Activated naive CD8-positive, alpha-beta T cell treated with anti-CD3 and anti-CD28 coated beads, Interleukin-2, amount 50 U/mL, for 24 hours (primary cell): ENCODE measurements around the gene APRT.
"Not testable (repeated sequence)": the region's sequence is repeated elsewhere in the genome, so short reads cannot be mapped to it uniquely, and the experiment has no call there.

Source experiments
- ATAC-seq: fragments of 150-1000 bp; cut with Tn5 transposase; one replicate; pipeline ENCODE4 v1.10.0; 2021
- DNase-seq: peaks from one replicate; pipeline ENCODE4 v3.0.0; 2021
- H3K27ac Mint-ChIP-seq: one replicate; pipeline ENCODE4 v1.8.0; 2021; ENCODE audit warnings: mild to moderate bottlenecking, mixed read lengths
- H3K27me3 Mint-ChIP-seq: one replicate; pipeline ENCODE4 v1.8.0; 2021; ENCODE audit warnings: mixed read lengths
- H3K36me3 Mint-ChIP-seq: one replicate; pipeline ENCODE4 v1.8.0; 2021; ENCODE audit warnings: low read depth, mixed read lengths
- H3K4me1 Mint-ChIP-seq: one replicate; pipeline ENCODE4 v1.8.0; 2021; ENCODE audit warnings: mixed read lengths
- H3K4me3 Mint-ChIP-seq: one replicate; pipeline ENCODE4 v1.8.0; 2021; ENCODE audit warnings: mild to moderate bottlenecking, moderate library complexity, mixed read lengths
- H3K9me3 Mint-ChIP-seq: one replicate; pipeline ENCODE4 v1.8.0; 2021; ENCODE audit warnings: mixed read lengths

APRT gene

DNA sequence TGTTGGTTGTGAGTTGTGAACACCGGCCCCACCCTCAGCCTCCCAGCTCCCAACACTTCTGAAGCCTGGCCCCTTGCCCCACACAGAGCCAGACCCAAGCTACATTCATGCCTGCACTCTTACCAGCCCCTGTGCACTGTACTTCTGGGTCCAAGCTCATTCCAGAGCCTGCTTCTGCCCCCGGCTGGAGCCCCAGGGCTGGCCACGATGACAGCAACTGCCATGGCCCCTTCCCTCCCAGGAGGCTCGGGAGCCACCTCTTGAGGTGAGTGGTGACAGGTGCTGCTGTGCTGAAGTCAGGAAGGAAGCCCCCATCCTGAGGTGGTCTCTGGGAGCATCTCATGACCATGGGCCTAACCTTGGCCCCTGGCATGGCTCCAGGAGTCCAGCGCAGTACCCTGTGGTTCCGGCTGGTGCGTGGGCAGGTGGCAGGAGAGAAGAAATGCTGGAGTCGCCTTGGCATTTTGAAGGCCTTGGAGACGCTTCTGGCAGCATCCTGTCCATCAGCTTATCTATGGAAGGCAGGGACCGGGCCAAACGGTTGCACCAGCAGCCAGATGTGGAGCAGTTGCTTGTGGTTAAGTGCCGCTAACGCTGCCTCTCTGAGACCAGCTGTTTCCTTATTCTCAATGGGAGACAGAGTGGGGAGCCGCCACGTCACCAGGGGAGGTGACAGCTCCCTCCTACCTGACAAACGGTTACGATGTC lies 12.0 kb downstream of the APRT start:
- DNase-seq (no peak), ATAC-seq (no peak)
- Mint-ChIP-seq H3K9me3 (no peaks in the 10 kb centered on the region), H3K27me3 (no peaks in the 10 kb centered on the region), H3K36me3 (peaks cover 6% of the 10 kb centered on the region), H3K4me3 (no peak overlapping the region), H3K27ac (peak overlapping the region; percentile 2), H3K4me1 (peaks cover 18% of the 10 kb centered on the region)

DNA sequence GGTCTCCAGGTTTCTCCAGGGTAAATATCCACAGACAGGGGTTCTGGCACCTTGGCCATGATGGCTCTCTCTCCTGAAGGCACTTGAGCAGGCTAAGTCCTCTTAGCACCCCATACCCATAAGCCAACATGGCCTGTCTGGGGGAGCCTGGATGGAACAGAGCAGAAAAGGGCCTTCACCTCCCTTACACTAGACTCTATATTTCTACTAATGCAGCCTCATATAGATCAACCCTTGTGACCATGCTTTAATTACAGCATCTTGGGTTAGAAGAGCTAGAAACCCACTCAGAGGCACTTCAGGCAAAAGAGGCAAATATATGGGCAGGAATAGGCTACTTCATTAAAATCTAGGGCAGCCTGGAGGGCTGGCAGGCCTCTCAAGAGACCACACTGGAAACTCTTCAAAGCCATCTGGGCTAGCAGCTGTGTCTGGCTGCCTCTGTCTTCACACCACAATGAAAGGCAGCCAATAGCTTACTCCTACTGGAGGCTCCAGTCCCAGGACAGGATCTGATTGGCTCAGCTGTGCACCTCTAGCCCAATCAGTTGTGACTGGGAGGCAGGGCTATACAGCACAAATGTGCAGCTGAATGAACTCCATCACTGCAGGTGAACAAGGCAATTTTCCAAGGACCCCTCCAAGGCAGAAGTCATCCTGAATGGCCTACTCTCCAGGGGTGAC lies 12.8 kb downstream of the APRT start:
- DNase-seq (no peak), ATAC-seq (no peak)
- H3K4me1 Mint-ChIP-seq: peaks cover 18% of the 10 kb centered on the region
- no peak overlapping the region for H3K4me3 Mint-ChIP-seq
- no peaks in the 10 kb centered on the region for H3K9me3 Mint-ChIP-seq
- H3K27me3 Mint-ChIP-seq: no peaks in the 10 kb centered on the region
- H3K36me3 Mint-ChIP-seq: no peaks in the 10 kb centered on the region
- H3K27ac Mint-ChIP-seq: no peak overlapping the region

DNA sequence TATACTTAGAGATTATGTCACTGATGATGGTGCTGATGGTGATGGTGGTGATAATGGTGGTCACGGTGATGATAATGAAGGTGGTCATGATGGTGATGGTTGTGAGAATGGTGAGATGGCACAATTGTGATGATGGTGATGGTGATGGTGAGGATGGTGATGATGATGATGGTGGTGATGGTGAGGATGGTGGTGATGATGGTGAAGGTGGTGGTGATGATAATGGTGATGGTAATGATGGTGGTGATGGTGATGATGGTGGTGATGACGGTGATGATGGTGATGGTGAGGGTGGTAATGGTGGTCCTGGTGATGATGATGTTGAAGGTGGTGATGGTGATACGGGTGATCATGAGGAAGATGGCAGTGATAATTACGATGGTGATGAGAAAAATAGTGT lies 13.7 kb downstream of the APRT start:
- Mint-ChIP-seq H3K27me3 (no peaks in the 10 kb centered on the region), H3K27ac (no peak overlapping the region), H3K4me3 (no peak overlapping the region), H3K36me3 (no peaks in the 10 kb centered on the region), H3K4me1 (peaks cover 20% of the 10 kb centered on the region), H3K9me3 (no peaks in the 10 kb centered on the region)
- ATAC-seq (no peak), DNase-seq (no peak)

DNA sequence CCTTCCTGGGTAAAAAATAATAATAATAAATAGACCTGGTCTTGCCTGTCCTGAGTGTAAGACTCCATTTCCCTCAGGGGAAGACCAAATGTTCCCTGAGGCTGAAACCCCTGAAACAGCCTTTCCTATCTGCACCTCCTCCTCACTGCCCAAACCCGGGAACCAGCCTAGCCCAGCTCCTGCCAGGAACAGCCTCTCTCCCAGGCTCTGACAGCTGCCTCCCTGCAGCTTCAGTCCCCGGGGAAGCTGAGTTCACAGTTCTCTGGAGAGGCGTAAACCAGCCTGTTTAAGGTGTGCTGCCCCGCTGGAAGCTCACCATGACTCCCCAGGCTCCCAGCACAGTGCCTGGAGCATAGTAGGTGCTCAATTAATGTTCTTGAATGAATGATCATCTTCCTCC lies 15.4 kb downstream of the APRT start:
- Mint-ChIP-seq H3K4me1 (peaks cover 29% of the 10 kb centered on the region), H3K4me3 (no peak overlapping the region), H3K27ac (no peak overlapping the region), H3K36me3 (no peaks in the 10 kb centered on the region), H3K27me3 (no peaks in the 10 kb centered on the region), H3K9me3 (no peaks in the 10 kb centered on the region)
- ATAC-seq: no peak
- no peak for DNase-seq

DNA sequence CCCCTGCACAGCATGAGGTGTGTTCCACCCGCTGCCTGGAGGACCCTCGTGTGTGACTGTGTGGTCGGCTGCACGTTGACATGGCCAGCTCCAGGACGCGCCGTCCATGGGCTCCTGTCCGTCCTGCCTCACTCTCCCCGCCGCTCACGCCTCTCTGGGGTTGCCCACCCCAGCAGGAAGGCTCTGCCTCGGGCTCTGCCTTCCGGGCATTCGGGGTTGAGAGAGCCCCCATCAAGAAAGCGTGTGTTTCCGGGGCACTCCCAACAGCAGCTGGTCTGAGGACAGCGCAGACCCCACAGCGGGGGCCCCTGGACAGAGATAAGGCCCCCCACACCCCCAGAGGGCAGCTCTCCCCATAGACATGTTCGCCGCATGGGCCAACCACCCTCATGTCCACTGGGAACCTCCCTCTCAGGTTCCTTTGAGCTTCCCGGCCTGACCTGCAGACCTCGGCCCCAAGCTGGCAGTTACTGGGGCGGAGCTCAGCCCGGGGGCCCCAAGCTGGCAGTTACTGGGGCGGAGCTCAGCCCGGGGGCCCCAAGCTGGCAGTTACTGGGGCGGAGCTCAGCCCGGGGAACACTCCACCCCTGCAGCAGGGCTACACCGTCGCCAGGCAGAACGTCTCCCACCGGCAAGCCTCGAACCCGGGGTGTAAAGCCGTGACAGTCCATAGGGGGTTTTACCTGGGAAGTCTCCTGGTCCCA lies 18.3 kb downstream of the APRT start:
- DNase-seq: no peak
- H3K27me3 Mint-ChIP-seq: no peaks in the 10 kb centered on the region
- no peak overlapping the region for H3K4me3 Mint-ChIP-seq
- H3K4me1 Mint-ChIP-seq: peaks cover 36% of the 10 kb centered on the region
- no peaks in the 10 kb centered on the region for H3K36me3 Mint-ChIP-seq
- H3K9me3 Mint-ChIP-seq: no peaks in the 10 kb centered on the region
- H3K27ac Mint-ChIP-seq: no peak overlapping the region
- no peak for ATAC-seq

DNA sequence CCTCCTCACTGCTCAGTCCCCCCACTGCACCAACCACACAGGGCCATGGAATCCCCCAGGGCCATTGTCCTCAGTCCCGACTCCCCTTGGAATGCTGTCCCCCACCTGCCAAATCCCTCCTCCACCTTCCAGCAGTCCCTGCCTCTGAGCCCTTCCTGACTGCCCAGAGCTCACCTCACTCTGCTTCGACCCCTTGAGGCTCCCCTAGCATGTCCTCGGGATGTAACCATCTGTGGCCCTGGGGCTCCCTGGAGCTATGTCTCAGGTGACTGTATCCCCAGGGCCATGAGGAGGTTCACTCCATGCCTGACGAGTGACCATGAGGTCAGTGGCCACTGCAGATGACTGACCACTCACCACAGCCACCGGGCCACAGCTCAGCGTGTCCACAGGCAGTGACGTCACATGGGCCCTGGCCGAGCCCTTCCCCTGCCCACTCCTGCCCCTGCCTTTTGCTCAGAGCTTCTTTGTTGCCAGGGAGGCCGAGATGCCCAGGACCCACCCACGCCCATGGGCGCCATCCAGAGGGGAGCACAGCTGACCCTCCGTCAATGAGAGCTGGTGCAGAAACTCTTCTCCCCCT lies 19.0 kb downstream of the APRT start:
- Mint-ChIP-seq H3K4me1 (peaks cover 36% of the 10 kb centered on the region), H3K4me3 (no peak overlapping the region), H3K27ac (peak overlapping the region; percentile 37), H3K9me3 (no peaks in the 10 kb centered on the region), H3K36me3 (no peaks in the 10 kb centered on the region), H3K27me3 (no peaks in the 10 kb centered on the region)
- ATAC-seq (no peak), DNase-seq (no peak)

DNA sequence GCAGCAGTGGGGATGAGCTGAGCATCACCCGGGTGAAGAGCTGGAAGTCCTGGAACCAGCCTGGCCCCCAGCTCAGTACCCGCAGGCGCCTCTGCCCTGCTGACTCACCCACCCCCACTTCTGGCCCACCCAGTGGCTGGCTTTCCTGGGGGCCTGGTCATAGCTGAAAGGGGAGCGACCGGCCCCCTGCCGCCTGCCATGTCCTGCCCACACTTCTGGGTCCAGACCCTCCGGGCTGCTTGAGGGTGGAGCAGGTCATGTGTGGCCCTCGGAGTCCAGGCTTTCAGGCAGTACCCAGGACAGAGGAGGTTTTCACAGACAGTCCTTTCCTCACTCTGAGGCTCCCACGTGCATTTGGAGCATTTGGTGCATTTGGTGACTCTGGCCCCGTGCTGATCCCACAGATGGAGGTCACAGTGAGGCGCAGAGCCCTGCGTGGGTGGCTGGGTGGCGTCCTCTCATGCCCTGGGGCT lies 19.6 kb downstream of the APRT start:
- H3K4me3 Mint-ChIP-seq: no peak overlapping the region
- no peaks in the 10 kb centered on the region for H3K9me3 Mint-ChIP-seq
- peaks cover 36% of the 10 kb centered on the region for H3K4me1 Mint-ChIP-seq
- no peaks in the 10 kb centered on the region for H3K27me3 Mint-ChIP-seq
- DNase-seq (no peak), ATAC-seq (peak; percentile 34)
- H3K27ac Mint-ChIP-seq: no peak overlapping the region
- no peaks in the 10 kb centered on the region for H3K36me3 Mint-ChIP-seq

DNA sequence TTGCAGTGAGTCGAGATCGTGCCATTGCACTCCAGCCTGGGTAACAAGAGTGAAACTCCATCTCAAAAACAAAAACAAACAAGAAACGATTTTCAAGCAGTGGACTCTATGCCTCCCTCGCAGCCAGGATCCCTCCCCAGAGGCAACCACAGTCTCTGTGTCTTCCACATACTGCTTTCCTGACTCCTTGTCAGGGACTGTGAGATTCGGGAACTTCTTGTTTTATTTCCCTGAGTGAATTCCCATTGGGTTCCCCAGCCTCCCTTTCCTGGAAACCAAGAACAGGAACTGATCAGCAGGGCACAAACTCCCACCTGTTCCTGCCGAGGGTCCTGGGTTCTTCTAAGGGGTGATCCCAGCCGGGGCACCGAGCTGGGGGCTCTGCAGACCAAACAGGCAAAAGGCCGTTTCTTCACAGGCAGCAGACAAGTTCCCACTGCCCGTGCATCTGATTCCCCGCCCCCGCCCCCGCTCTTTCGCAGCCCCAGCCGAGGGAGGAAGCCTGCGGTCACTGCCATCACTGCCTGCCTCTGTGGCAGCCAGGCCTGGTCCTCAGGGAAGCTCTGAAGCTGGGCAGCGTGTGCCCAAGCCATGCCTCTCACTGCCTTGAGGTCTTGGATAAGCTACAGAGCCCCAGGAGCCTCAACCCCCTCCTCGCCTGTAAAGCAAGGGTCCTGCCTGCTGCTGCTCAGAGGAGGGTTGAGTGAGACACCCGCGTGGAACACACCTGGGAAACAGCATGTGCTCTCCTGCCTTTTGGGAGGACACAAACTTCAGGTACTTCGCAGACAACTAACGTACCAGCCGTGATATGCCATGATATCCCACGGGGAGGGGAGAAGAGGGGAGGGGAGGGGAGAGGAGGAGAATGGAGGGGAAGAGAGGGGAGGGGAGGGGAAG lies 21.2 kb downstream of the APRT start:
- Mint-ChIP-seq H3K27ac (peak overlapping the region; percentile 27), H3K27me3 (no peaks in the 10 kb centered on the region), H3K36me3 (no peaks in the 10 kb centered on the region), H3K4me1 (peaks cover 38% of the 10 kb centered on the region), H3K4me3 (peak overlapping the region; percentile 49), H3K9me3 (no peaks in the 10 kb centered on the region)
- peak; percentile 65 for DNase-seq
- ATAC-seq: peak; percentile 78

DNA sequence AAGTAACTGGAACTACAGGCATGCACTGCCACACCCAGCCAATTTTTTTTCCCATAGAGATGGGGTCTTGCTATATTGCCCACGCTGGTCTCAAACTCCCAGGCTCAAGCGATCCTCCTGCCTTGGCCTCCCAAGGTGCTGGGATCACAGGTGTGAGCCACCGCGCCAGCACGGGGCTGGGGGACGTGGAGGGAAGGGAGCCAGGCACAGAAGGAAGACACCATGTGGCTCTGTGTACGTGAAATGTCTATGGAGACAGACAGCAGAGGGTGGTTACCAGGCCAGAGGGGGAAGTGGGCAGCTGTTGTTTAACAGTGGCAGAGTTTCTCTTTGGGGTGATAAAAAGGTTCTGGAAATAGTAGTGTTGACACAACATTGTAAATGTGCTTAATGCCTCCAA lies 22.1 kb downstream of the APRT start:
- Mint-ChIP-seq H3K9me3 (no peaks in the 10 kb centered on the region), H3K27me3 (no peaks in the 10 kb centered on the region), H3K36me3 (no peaks in the 10 kb centered on the region), H3K4me1 (peaks cover 39% of the 10 kb centered on the region), H3K27ac (no peak overlapping the region), H3K4me3 (no peak overlapping the region)
- DNase-seq (no peak), ATAC-seq (no peak)

DNA sequence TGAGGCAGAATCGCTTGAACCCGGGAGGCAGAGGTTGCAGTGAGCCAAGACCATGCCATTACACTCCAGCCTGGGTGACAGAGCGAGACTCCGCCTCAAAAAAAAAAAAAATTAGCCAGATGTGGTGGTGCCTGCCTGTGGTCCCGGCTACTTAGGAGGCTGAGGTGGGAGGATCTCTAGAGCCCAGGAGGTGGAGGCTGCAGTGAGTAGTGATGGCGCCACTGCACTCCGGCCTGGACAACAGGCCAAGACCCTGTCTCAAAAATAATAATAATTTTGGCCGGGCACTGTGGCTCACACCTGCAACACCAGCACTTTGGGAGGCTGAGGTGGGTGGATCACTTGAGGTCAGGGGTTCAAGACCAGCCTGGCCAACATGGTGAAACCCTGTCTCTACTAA lies 23.0 kb downstream of the APRT start:
- H3K27ac Mint-ChIP-seq, H3K4me3 Mint-ChIP-seq, H3K9me3 Mint-ChIP-seq, H3K36me3 Mint-ChIP-seq, H3K27me3 Mint-ChIP-seq, DNase-seq, ATAC-seq: not testable (repeated sequence)
- H3K4me1 Mint-ChIP-seq: peaks cover 39% of the 10 kb centered on the region

DNA sequence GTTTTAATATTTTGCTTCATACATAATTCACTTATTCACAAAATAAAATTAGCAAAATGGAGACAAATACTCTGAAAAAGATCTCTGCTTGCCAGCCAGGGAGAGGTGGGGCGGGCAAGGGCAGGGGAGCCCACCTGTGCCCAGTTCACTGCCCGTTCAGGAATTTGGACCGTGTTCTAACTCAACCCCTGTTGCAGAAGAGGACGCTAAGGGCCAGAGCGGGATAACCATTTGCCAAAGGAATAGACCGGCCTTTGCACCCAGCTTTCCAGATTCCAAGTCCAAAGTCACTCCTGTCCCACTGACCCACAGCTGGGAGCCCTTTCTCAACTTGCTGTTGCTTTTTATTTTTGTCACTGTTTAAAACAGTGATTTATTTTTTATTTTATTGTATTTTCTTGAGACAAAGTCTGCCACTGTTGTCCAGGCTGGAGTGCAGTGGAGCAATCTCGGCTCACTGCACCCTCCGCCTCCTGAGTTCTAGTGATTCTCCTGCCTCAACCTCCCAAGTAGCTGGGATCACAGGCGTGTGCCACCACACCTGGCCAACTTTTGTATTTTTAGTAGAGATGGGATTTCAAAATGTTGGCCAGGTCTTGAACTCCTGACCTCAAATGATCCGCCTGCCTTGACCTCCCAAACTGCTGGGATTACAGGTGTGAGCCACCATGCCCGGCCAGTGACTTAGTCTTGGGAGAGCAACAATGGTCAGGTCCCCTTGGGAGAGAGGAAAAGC lies 24.0 kb downstream of the APRT start:
- Mint-ChIP-seq H3K4me1 (peaks cover 44% of the 10 kb centered on the region), H3K27ac (no peak overlapping the region), H3K9me3 (no peaks in the 10 kb centered on the region), H3K27me3 (no peaks in the 10 kb centered on the region), H3K4me3 (no peak overlapping the region), H3K36me3 (no peaks in the 10 kb centered on the region)
- ATAC-seq: no peak
- no peak for DNase-seq

DNA sequence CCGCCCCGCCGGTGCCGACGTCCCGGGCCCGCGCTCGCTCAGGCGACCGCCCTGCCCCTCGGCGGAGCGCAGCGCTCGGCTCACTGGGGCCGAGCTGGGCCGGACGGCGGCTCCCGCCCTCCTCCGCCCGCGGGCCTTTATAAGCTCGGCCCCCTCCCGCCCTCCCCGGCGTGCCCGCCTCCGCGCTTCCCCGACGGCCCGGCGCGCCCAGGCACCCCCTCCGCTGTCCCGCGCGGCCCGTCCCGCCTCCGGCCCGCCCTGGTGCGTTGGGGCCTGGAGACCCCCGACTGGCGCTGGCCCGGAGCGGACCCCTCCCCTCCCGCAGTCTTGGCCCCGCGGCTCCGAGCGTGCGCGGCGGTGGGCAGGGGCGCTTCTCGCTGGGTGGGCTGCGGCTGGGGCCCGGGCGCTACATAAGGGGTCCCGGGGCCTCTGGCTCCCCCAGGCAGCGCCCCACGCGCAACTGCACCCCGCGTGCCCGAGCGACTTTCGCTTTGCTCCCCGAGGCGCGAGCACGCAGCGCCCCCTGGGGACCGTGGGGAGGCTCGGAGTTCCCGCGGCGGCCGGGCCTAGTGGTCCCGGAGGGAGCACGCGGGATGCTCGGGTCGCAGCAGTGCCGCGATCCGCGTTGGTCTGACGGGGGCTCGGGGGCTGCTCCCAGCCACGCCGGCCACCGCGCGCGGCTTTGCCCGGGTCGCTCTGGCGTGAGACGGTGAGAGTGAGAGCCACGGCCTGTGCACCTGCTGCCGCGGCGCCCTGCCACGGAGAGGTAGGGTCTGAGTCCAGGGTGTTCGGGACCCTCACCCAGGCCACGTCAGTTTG lies 26.4 kb downstream of the APRT start, which contains the start of gene PIEZO1:
Gene PIEZO1 (minus strand): TSS at position 115 of the 819 bp plus-strand sequence. CDS start 256 bp downstream, outside the sequence.
- no peaks in the 10 kb centered on the region for H3K27me3 Mint-ChIP-seq
- H3K36me3 Mint-ChIP-seq: no peaks in the 10 kb centered on the region
- H3K4me3 Mint-ChIP-seq: peak within 1 kb of the TSS; percentile 76
- peak within 1 kb of the TSS; percentile 85 for H3K27ac Mint-ChIP-seq
- peak; percentile 81 for DNase-seq
- H3K9me3 Mint-ChIP-seq: no peaks in the 10 kb centered on the region
- peaks cover 47% of the 10 kb centered on the region for H3K4me1 Mint-ChIP-seq
- no peak for ATAC-seq

DNA sequence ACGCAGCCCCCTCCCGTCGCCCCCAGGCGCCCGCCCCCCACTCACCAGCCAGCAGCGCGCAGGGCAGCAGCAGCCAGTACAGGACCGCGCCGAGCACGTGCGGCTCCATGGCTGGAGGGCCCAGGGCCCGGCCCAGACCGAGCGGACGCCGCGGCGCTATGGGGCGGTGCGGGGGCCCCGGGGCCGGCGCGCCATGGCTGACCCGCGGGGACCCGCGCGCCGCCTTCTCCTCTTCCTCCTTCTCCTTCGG lies 26.9 kb downstream of the APRT start:
- H3K4me1 Mint-ChIP-seq: peaks cover 47% of the 10 kb centered on the region
- DNase-seq: no peak
- ATAC-seq: no peak
- H3K36me3 Mint-ChIP-seq: no peaks in the 10 kb centered on the region
- no peaks in the 10 kb centered on the region for H3K27me3 Mint-ChIP-seq
- H3K9me3 Mint-ChIP-seq: no peaks in the 10 kb centered on the region
- no peak overlapping the region for H3K27ac Mint-ChIP-seq
- H3K4me3 Mint-ChIP-seq: no peak overlapping the region
